GM12865 (cell line): ENCODE data around the gene VPS13D.

Source experiments
- DNase-seq: peaks from one replicate; pipeline ENCODE4 v3.0.0; 2010; ENCODE audit warnings: low read depth
- H3K4me3 ChIP-seq: 2 replicates; pipeline ENCODE4 v1.5.1; 2011; ENCODE audit warnings: mild to moderate bottlenecking, low read depth, low read length, control low read depth
- CTCF ChIP-seq: IDR thresholded peaks from 2 replicates; pipeline ENCODE4 v1.5.1; 2011; ENCODE audit warnings: low read length, control low read depth, low read depth, inconsistent platforms; ENCODE audit not compliant: insufficient read depth; ENCODE audit errors: missing control alignments

Gene VPS13D

GRCh38 chr1:12481928-12482327 lies 252.1 kb downstream of the VPS13D start:
- DNase-seq, result no peak

GRCh38 chr1:12482988-12483387 lies 253.2 kb downstream of the VPS13D start:
- DNase-seq, result no peak
- TF ChIP-seq CTCF, result no peak
- H3K4me3 ChIP-seq, result no peak overlapping the region

More at GRCh38 chr1:12481928-12482327, 252.1 kb downstream of the VPS13D start:
- no peak for TF ChIP-seq CTCF
- no peak overlapping the region for H3K4me3 ChIP-seq

GRCh38 chr1:12485231-12486058 lies 255.6 kb downstream of the VPS13D start:
- H3K4me3 ChIP-seq, result no peak overlapping the region
- no peak for TF ChIP-seq CTCF
- no peak for DNase-seq

GRCh38 chr1:12486059-12486341 lies 256.2 kb downstream of the VPS13D start:
- DNase-seq, result no peak
- no peak for TF ChIP-seq CTCF
- no peak overlapping the region for H3K4me3 ChIP-seq

- DNase-seq, result no peak
- H3K4me3 ChIP-seq, result no peak overlapping the region
- no peak for TF ChIP-seq CTCF
Measured at GRCh38 chr1:12486401-12487005, 256.7 kb downstream of the VPS13D start.

GRCh38 chr1:12487520-12487919 lies 257.7 kb downstream of the VPS13D start:
- TF ChIP-seq CTCF, result no peak
- H3K4me3 ChIP-seq, result no peak overlapping the region
- no peak for DNase-seq
